Activated CD4-positive, alpha-beta T cell treated with anti-CD3 and anti-CD28 coated beads, Interleukin-2, amount 50 U/mL, for 1 hour (primary cell): ENCODE measurements around the gene ADGRG1.
"Not testable (repeated sequence)": the region's sequence is repeated elsewhere in the genome, so short reads cannot be mapped to it uniquely, and the experiment has no call there.

Experiments
- DNase-seq: peaks from one replicate; pipeline ENCODE4 v3.0.0-alpha.2; 2020

Gene ADGRG1

GRCh38 chr16:57704905-57705852, 76.7 kb downstream of the ADGRG1 start:
- no peak for DNase-seq

GRCh38 chr16:57706717-57707116, 78.3 kb downstream of the ADGRG1 start:
- DNase-seq: no peak

GRCh38 chr16:57707331-57707730, 78.9 kb downstream of the ADGRG1 start:
- no peak for DNase-seq

- DNase-seq: no peak
Observed at GRCh38 chr16:57708168-57708567, 79.7 kb downstream of the ADGRG1 start.

GRCh38 chr16:57709663-57710062, 81.2 kb downstream of the ADGRG1 start:
- no peak for DNase-seq

GRCh38 chr16:57711346-57711745, 82.9 kb downstream of the ADGRG1 start:
- no peak for DNase-seq

- DNase-seq: no peak
Observed at GRCh38 chr16:57711993-57712392, 83.6 kb downstream of the ADGRG1 start.

GRCh38 chr16:57712569-57712968, 84.1 kb downstream of the ADGRG1 start:
- not testable (repeated sequence) for DNase-seq

- no peak for DNase-seq
Observed at GRCh38 chr16:57713596-57713995, 85.2 kb downstream of the ADGRG1 start.

- no peak for DNase-seq
Observed at GRCh38 chr16:57714047-57714446, 85.6 kb downstream of the ADGRG1 start.
